GM04503 (cell line): ENCODE data around the gene NR2F6.
A peak's percentile ranks its signal among the peaks of the same experiment; 100 is the strongest.
"Not testable (repeated sequence)": the region's sequence is repeated elsewhere in the genome, so short reads cannot be mapped to it uniquely, and the experiment has no call there.

Experiments used
- DNase-seq: peaks from one replicate; pipeline ENCODE4 v3.0.0-alpha.2; 2012; ENCODE audit warnings: low read depth

The NR2F6 gene

GRCh38 chr19:17245535-17245984 lies at the start of gene NR2F6:
NR2F6 (minus strand) TSS chr19:17245919; CDS start chr19:17245220, 699 bp downstream.
- DNase-seq: no peak

- DNase-seq: no peak
Observed at GRCh38 chr19:17294051-17294891, 48.6 kb upstream of the NR2F6 start.

GRCh38 chr19:17293605-17294004 lies 47.9 kb upstream of the NR2F6 start:
- DNase-seq: no peak

GRCh38 chr19:17292301-17293074 lies 46.8 kb upstream of the NR2F6 start:
- peak; percentile 71 for DNase-seq

DNA sequence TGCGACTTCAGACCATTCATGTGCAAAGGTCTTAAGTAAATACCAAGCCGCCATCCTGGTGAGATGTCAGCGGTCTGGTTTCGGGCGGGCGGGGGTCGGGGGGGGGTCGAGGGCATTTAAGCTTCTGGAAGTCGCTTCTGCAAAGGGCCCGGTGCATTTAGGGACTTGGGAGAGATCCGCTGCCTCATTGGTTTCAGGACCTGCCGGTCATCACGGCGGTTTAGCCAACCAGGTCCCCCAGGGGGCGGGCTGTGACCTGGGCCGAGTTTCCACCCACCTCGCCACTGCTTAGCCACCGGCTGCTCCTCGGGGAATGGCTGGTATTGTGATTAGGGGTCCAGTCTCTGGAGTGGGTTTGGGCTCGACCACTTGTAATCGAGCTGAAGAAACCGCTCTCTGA lies 43.8 kb upstream of the NR2F6 start:
- DNase-seq: no peak

DNA sequence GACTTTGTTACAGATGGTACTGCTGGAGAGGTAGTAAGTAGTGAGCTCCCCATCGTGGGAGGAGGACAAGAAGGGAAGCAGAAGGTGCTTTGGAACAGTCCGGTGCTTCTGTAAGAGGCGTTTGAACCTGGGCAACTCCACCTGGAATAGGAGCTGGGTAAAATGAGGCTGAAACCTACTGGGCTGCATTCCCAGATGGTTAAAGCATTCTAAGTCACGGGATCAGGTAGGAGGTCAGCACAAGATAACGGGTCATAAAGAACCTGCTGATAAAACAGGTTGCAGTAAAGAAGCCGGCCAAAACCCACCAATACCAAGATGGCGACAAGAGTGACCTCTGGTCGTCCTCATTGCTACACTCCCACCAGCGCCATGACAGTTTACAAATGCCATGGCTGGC lies 41.0 kb upstream of the NR2F6 start:
- DNase-seq: no peak

GRCh38 chr19:17286263-17286662 lies 40.5 kb upstream of the NR2F6 start:
- DNase-seq: no peak

DNA sequence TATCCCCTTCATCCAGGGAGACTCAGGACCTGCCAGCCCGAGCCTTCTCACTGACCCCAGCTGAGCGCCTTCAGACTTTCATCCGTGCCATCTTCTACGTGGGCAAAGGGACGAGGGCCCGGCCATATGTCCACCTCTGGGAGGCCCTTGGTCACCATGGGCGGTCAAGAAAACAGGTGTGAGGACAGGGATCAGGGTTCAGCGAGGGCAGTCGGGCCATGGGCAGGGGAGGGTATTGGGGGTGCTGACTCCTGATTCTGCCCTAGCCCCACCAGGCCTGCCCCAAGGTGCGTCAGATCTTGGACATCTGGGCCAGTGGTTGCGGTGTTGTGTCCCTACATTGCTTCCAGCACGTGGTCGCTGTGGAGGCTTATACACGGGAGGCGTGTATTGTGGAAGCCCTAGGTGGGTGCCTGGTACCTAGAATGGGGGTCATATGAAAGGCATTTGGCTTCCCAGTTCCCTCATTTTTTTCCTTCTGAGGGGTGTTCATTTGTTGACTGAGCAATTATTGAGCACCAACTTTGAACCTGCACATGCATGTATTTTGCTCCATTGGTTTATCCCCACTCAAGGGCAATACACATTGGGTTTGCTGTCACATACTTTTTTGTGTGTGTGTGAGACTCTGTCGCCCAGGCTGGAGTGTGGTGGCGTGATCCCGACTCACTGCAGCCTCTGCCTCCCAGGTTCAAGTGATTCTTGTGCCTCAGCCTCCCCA lies 39.9 kb upstream of the NR2F6 start:
- no peak for DNase-seq

- no peak for DNase-seq
Observed at GRCh38 chr19:17283504-17283996, 37.8 kb upstream of the NR2F6 start.

DNA sequence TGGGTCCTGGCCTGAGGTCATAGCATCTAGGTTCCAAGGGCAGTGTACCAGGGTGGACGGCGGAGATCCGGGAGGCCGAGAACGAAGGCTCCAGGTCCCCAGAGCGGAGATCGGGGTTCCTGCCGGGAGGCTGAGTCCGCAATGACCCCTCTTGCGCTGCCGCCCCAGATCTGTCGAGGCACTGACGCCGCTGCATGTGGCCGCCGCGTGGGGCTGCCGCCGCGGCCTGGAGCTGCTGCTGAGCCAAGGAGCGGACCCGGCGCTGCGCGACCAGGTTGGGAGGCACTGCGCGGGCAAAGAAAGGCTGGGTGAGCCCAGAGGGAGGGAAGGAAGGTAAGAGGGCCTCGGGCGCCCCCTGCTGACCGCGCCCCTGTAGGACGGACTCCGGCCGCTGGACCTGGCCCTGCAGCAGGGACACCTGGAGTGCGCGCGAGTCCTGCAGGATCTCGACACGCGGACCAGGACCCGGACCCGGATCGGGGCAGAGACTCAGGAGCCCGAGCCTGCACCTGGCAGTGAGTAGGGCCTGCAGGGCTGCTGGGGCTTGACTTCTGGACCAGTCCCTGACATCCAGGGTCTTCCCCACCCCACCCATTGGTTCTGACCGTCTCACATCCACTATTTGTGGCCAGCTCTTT lies 36.9 kb upstream of the NR2F6 start:
- DNase-seq: no peak

- DNase-seq: no peak
Observed at GRCh38 chr19:17281391-17282304, 35.9 kb upstream of the NR2F6 start, which contains the start of gene ANKLE1. ANKLE1 (plus strand) TSS chr19:17281901; CDS start chr19:17281921, 20 bp downstream.

DNA sequence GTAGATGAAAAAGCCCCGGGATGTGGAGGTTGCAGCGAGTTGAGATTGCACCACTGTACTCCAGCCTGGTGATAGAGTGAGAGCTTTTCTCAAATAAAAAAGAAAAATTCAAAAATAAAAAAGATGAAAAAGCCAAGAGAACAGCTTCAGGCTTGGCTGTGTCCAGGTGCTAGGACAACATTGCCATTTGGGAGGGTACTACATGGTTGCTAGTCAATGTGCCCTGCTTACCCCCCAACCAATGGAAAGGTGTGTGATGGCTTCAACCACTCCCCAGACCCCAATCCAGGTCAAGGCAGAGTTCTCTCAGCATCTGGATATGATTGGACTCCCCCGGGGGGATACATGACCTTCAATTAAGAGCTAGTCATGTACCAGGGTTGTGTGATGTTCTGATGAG lies 33.7 kb upstream of the NR2F6 start:
- DNase-seq: no peak

DNA sequence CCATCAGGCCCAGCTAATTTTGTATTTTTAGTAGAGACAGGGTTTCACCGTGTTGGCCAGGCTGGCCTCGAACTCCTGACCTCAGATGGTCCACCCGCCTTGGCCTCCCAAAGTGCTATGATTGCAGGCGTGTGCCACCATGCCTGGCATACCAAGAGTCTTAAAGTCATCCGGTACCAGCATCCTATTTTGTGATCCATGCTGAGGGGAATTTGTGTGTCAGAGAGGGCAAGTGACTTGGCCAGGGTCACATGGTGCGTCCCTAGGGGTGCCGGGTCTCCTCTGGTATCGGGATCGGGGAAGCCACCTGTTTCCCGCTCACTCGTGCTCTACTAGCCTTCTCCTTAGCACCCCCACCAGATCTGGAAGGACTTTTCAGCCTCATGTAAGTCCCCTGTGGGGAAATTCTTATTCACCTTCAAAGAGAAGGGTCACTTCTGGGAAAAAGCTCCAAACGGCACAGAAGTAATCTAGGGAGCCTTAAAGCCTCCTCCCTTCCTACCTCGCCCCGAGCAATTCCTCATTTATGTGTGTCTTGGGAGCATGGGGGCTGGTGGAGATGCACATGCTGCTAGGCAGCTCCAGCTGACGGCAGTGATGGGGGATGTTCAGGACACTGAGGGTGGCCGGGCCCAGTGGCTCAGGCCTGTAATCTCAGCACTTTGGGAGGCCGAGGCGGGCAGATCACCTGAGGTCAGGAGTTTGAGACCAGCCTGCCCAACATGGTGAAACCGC lies 29.9 kb upstream of the NR2F6 start:
- DNase-seq: no peak

- DNase-seq: not testable (repeated sequence)
Observed at GRCh38 chr19:17274892-17275291, 29.2 kb upstream of the NR2F6 start.

DNA sequence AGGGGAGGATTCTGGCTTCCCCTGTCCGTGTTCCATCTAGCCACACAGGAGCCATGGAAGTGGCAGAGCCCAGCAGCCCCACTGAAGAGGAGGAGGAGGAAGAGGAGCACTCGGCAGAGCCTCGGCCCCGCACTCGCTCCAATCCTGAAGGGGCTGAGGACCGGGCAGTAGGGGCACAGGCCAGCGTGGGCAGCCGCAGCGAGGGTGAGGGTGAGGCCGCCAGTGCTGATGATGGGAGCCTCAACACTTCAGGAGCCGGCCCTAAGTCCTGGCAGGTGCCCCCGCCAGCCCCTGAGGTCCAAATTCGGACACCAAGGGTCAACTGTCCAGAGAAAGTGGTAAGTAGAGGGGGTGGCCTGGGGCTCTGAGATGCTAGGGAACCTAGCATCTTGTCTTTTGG lies 23.0 kb upstream of the NR2F6 start:
- no peak for DNase-seq

DNA sequence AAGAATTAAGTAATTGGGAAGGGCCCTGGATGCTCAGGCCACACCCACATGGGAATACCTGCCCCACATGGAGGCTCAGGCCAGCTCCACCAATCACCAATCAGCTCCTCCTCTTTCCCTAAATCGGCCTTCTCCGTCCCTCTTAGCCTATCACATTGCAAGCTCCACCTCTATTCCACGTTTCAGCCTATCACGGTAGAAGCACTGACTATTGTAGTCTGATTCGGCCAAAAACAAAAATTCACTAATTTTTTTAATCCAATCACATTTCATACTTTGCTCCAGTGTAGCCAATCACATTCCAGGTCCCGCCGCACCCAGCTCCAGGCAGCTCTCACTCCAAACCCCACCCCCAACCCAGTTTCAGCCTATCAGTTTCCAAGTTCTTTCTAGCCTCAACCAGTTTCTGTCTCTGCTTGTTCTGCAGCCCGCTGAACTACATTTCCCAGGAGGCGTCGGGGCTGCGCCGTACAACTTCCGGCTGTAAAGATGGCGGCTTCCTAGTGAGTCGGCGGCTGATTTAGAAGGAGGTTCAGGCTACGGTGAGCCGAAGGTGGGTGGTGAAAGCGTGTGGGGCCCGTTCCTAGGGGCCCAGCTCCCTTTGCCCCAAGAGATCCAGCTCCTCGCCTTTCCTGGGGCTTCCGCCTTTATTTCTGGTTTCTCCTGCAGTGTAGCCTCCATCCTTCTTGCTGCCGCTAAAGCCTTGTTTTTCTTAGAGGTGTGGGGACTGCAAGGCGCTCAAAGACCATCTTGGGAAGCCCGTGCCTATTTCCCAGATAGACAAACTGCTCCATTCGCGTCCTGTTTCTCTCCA lies 21.5 kb upstream of the NR2F6 start, which contains the start of gene BABAM1:
TSS of gene BABAM1 (plus strand) at position 469 of the 814 bp plus-strand sequence. CDS start 1,364 bp downstream, outside the sequence.
- DNase-seq: peak; percentile 99

DNA sequence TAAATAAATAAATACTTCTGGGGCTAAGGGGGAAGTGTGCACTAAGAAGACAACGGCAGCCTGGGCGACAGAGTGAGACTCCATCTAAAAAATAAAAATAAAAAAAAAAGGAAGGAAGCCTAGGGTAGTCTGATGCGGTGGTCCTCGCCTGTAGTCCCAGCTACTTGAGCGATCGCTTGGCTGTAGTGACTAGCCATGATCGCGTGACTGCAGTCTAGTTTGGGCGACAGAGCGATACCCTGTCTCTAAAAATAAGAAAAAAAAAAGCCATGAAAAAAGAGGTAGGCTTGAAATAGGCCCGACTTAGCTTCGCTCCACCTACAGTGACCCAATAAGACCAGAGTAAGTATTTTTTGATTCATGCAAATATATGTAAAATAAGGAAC lies 20.9 kb upstream of the NR2F6 start:
- no peak for DNase-seq

DNA sequence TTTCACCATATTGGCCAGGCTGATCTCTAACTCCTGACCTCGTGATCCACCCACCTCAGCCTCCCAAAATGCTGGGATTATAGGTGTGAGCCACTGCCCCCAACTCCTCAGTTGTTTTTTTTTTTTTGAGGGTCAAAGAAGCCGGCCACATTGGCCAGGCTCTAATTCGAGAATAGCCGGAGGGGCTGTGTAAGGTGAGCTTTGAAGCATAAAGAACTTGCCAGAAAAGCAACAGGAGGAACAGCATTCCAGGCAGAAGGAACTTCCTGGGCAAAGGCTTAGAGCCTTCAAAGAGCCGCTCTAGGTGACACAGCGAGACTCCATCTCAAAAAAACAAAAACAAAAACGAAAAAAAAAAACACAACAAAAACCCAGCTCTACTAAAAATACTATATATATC lies 20.3 kb upstream of the NR2F6 start:
- no peak for DNase-seq

- DNase-seq: no peak
Observed at GRCh38 chr19:17264641-17264979, 18.9 kb upstream of the NR2F6 start, which contains the start of gene USHBP1. USHBP1 (minus strand) TSS chr19:17264745; CDS start chr19:17264299, 446 bp downstream.
